ENCODE measurements around the gene PACSIN3. TPM values are rescaled to one million over a fixed set of nuclear protein-coding genes. Genes with fewer than 3 reads are reported as not detected.

Gene PACSIN3
- polyA plus RNA-seq (2011; rRNA removed) = 15.8 and 16.5 TPM in 2 replicates
- polyA plus RNA-seq (2012; cell fraction: cytosol; rRNA removed) = 36.2 and 40.9 TPM in 2 replicates
- polyA plus RNA-seq (2012; cell fraction: nucleus; rRNA removed) = 35.4 and 35.9 TPM in 2 replicates
- 32.9 to 35.7 TPM (median 35.3 TPM) in 3 replicates for polyA plus RNA-seq (2017; fragmentation: RNase III; extraction: RNeasy Plus Mini Kit Qiagen cat#74134 plus additional on column Dnase treatment)
- 12.0 and 17.2 TPM in 2 replicates for polyA minus RNA-seq (2011; rRNA and poly(A)+ RNA removed)

DNA sequence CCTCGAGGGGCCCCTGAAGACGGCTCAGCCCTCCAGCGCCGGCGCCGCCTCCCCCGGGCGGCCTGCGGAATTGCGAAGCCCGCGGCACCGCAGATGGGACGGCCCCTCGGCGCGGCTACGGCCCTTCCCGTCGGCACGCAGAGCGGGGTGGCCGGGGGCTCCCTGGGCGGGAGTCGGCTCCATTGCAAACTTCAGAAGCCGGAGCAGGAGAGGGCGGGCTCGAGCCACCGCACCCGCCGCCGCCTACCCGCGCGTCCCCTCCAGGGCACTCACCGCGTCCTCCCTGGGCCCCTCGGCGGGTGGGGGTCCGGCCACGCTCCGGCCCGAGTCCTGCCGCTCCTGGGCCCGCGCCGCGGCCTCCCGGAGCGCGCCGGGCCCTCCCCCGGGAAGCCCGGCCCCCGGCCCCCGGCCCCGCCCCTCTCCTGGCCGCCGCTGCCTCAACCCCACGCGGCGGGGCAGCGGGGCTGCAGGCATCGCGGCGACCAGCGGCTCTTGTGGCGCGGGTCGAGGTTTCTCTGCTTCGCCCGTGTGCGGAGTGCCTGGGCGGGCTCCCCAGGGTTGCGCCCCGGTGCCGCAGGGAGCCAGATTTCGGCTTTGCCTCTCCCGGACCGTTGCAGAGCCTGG lies at the start of gene PACSIN3:
PACSIN3 (minus strand) TSS at position 359 of the 624 bp plus-strand sequence. CDS start 3,707 bp downstream, outside the sequence.
- TF ChIP-seq, protein P1, sequence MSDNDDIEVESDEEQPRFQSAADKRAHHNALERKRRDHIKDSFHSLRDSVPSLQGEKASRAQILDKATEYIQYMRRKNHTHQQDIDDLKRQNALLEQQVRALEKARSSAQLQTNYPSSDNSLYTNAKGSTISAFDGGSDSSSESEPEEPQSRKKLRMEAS (IDR thresholded peaks at IDR 0.05) = peak; percentile 63; the same call in 1 of the 2 replicates
- TF ChIP-seq, protein P2, sequence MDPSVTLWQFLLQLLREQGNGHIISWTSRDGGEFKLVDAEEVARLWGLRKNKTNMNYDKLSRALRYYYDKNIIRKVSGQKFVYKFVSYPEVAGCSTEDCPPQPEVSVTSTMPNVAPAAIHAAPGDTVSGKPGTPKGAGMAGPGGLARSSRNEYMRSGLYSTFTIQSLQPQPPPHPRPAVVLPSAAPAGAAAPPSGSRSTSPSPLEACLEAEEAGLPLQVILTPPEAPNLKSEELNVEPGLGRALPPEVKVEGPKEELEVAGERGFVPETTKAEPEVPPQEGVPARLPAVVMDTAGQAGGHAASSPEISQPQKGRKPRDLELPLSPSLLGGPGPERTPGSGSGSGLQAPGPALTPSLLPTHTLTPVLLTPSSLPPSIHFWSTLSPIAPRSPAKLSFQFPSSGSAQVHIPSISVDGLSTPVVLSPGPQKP (IDR thresholded peaks at IDR 0.05; ENCODE audit: low read depth, low read length) = no peak
- peak; percentile 32; the same call in 1 of the 2 replicates for TF ChIP-seq PHF8 (IDR thresholded peaks at IDR 0.05; ENCODE audit: borderline replicate concordance, low read depth)
- TF ChIP-seq RAD21 (conservative IDR thresholded peaks at IDR 0.05 in 1 of 2, IDR thresholded peaks at IDR 0.05 in 1 of 2) = no peak
- no peak for TF ChIP-seq KDM1A (IDR thresholded peaks at IDR 0.05; ENCODE audit: low read depth)
- TF ChIP-seq, protein P3, sequence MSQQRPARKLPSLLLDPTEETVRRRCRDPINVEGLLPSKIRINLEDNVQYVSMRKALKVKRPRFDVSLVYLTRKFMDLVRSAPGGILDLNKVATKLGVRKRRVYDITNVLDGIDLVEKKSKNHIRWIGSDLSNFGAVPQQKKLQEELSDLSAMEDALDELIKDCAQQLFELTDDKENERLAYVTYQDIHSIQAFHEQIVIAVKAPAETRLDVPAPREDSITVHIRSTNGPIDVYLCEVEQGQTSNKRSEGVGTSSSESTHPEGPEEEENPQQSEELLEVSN (IDR thresholded peaks at IDR 0.05; ENCODE audit: borderline replicate concordance, low read depth) = peak; percentile 18; the same call in 1 of the 2 replicates
- no peak for TF ChIP-seq NR3C1 (IDR thresholded peaks at IDR 0.05)
- TF ChIP-seq, protein P4, sequence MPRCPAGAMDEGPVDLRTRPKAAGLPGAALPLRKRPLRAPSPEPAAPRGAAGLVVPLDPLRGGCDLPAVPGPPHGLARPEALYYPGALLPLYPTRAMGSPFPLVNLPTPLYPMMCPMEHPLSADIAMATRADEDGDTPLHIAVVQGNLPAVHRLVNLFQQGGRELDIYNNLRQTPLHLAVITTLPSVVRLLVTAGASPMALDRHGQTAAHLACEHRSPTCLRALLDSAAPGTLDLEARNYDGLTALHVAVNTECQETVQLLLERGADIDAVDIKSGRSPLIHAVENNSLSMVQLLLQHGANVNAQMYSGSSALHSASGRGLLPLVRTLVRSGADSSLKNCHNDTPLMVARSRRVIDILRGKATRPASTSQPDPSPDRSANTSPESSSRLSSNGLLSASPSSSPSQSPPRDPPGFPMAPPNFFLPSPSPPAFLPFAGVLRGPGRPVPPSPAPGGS (IDR thresholded peaks at IDR 0.05) = peak; percentile 70; the same call in 1 of the 3 replicates
- TF ChIP-seq JUNB (IDR thresholded peaks at IDR 0.05) = no peak
- peak; percentile 59 for TF ChIP-seq POLR2A (IDR thresholded peaks at IDR 0.05; ENCODE audit: low read length)
- no peak for TF ChIP-seq POLR2AphosphoS2 (conservative IDR thresholded peaks at IDR 0.05; ENCODE audit: low read length)
- no peak for TF ChIP-seq CEBPB (IDR thresholded peaks at IDR 0.05)
- peak; percentile 8; the same call in 1 of the 3 replicates for TF ChIP-seq SMC3 (IDR thresholded peaks at IDR 0.05)
- TF ChIP-seq JUN (IDR thresholded peaks at IDR 0.05) = peak in 1 of 2 experiments; percentile 66; a peak in 2 of 5 replicates
- DNase-seq (ENCODE audit: low read depth in 1 of 2, low spot score in 1 of 2) = peak; percentile 58 to 72
- FAIRE-seq = no peak
- ChIA-PET CTCF (interaction anchor here (0.7 to 10.8 kb wide), 17 partner anchors 7 to 169 kb away, joined by 3 to 173 read pairs (median 6); partner anchors contain the start of genes ARFGAP2, DDB2 and NR1H3), POLR2A (interaction anchor here (1.5 to 4.8 kb wide), 5 partner anchors 19 to 62 kb away, joined by 5 to 60 read pairs (median 6); partner anchors contain the start of genes ACP2 and DDB2)
- H3K4me1 ChIP-seq = peaks cover 47% of the 10 kb centered on the region
- H3K27ac ChIP-seq = peak within 1 kb of the TSS; percentile 84 to 98
- peak within 1 kb of the TSS; percentile 72 for H3K4me3 ChIP-seq
- peak within 1 kb of the TSS; percentile 79 for H3K4me2 ChIP-seq
- no peaks in the 10 kb centered on the region for H3K9me3 ChIP-seq
- WGBS (ENCODE audit: missing lambda C conversion rate) = 0% methylated on average over 11 of the region's 80 CpGs
- ATAC-seq = peak; percentile 72 to 75

DNA sequence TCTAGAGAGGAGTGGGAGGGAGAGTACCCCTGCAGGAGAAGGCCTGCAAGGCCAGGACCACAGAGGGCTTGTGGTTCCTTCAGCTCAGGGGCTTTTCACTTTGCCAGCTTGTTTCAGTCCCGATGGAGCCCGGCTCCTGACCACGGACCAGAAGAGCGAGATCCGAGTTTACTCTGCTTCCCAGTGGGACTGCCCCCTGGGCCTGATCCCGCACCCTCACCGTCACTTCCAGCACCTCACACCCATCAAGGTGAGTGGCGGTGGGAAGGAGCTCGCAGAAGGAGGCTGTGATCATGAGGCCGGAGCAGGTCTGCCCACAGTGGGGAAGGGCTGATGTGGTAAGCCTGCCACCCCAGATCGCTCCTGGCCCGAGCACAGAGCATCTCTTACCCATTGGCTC lies 48.9 kb upstream of the PACSIN3 start:
- Histone ChIP-seq H3K9me3 (no peaks in the 10 kb centered on the region), H3K4me3 (peak overlapping the region; percentile 21; the same call in 2 of the 3 replicates), H3K27ac (peak overlapping the region; percentile 79 to 89), H3K4me2 (peak overlapping the region; percentile 79), H3K4me1 (peaks cover 46% of the 10 kb centered on the region)
- no peak for TF ChIP-seq TFCP2L1 (CRISPR knock-in tag; IDR thresholded peaks at IDR 0.05)
- no peak for TF ChIP-seq RCOR1 (IDR thresholded peaks at IDR 0.05; ENCODE audit: low read depth, low read length)
- TF ChIP-seq, protein P4 (IDR thresholded peaks at IDR 0.05) = no peak
- no peak for TF ChIP-seq MAFK (IDR thresholded peaks at IDR 0.05; ENCODE audit: partially characterized antibody)
- no peak for TF ChIP-seq ZSCAN20 (CRISPR knock-in tag; IDR thresholded peaks at IDR 0.05)
- TF ChIP-seq, protein P3 (IDR thresholded peaks at IDR 0.05; ENCODE audit: borderline replicate concordance, low read depth) = no peak
- TF ChIP-seq FOXS1 (CRISPR knock-in tag; IDR thresholded peaks at IDR 0.05) = no peak
- no peak for TF ChIP-seq RNF2 (IDR thresholded peaks at IDR 0.05; ENCODE audit: borderline replicate concordance, low read depth)
- TF ChIP-seq FOSL2 (IDR thresholded peaks at IDR 0.05) = no peak
- TF ChIP-seq FOSL2 (CRISPR knock-in tag; IDR thresholded peaks at IDR 0.05) = no peak
- TF ChIP-seq JUN (IDR thresholded peaks at IDR 0.05) = no peak
- TF ChIP-seq, protein P5, sequence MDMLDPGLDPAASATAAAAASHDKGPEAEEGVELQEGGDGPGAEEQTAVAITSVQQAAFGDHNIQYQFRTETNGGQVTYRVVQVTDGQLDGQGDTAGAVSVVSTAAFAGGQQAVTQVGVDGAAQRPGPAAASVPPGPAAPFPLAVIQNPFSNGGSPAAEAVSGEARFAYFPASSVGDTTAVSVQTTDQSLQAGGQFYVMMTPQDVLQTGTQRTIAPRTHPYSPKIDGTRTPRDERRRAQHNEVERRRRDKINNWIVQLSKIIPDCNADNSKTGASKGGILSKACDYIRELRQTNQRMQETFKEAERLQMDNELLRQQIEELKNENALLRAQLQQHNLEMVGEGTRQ (IDR thresholded peaks at IDR 0.05) = no peak
- no peak for TF ChIP-seq HDAC2 (IDR thresholded peaks at IDR 0.05)
- TF ChIP-seq RAD21 (conservative IDR thresholded peaks at IDR 0.05 in 1 of 2, IDR thresholded peaks at IDR 0.05 in 1 of 2) = no peak
- no peak for TF ChIP-seq NPAS2 (CRISPR knock-in tag; IDR thresholded peaks at IDR 0.05; ENCODE audit: borderline replicate concordance)
- no peak for TF ChIP-seq MYC (IDR thresholded peaks at IDR 0.05; ENCODE audit: borderline replicate concordance, low read length)
- no peak for TF ChIP-seq ESRRA (IDR thresholded peaks at IDR 0.05; ENCODE audit: borderline replicate concordance, low read length)
- no peak for TF ChIP-seq EHMT2 (IDR thresholded peaks at IDR 0.05; ENCODE audit: low read depth)
- no peak for TF ChIP-seq RARB (CRISPR knock-in tag; IDR thresholded peaks at IDR 0.05)
- ChIA-PET POLR2A (interaction anchor here (0.6 to 3.6 kb wide), 8 partner anchors 7 to 426 kb away, joined by 3 to 50 read pairs (median 6); partner anchors contain the start of genes ACP2 and DDB2), CTCF (interaction anchor here (0.6 to 8.8 kb wide), 16 partner anchors 9 to 177 kb away, joined by 3 to 101 read pairs (median 12); partner anchors contain the start of genes ACP2, ARFGAP2, DDB2 and NR1H3)
- no peak for DNase-seq (ENCODE audit: low read depth in 1 of 2, low spot score in 1 of 2)
- no peak for FAIRE-seq
- 74% methylated on average over 12 of the region's 12 CpGs for WGBS (ENCODE audit: missing lambda C conversion rate)
- ATAC-seq = peak in 1 of 2 experiments; percentile 14; a peak in 3 of 6 replicates

All from A549 (cell line).